LoVo (cell line): ENCODE measurements around the gene TRAF3IP3.

ENCODE experiments used
- DNase-seq: peaks from one replicate; pipeline ENCODE4 v3.0.0-alpha.2; 2016; ENCODE audit warnings: low spot score

The TRAF3IP3 gene

DNA sequence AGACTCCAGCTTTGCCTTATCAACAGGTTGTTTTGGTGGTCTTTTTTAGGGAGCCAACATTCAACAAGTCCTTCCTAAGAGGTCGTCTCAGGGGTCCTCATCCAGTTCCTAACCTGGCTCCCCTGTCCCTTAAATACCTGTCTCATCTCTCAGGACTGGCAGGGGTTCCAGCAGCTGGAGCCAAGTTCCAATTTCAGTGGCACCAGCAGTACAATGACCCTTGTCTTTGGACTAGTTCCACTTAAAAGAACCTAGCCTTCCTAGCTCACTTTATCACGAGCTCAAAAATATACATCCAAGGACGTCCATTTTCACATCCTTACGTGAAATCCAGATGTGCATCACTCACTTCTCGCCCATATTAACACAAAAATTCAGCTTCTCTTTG lies 18.7 kb upstream of the TRAF3IP3 start:
- no peak for DNase-seq

DNA sequence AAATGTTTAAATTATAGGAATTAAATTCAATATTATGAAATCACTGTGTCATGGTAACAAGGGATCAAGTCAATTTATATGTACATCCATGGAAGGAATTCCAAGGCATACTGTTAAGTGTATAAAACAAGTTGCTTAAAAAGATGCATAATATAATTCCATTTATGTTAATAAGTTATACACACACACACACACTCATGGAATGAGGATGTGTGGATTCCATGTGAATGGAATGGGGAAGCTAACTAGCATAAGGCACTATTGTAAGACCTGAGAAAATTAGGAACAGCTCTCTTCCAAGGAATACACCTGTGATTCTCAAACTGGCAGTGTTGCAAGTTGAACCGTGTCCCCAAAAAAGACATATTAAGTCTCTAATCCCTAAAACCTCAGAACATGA lies 17.6 kb upstream of the TRAF3IP3 start:
- DNase-seq: no peak

DNA sequence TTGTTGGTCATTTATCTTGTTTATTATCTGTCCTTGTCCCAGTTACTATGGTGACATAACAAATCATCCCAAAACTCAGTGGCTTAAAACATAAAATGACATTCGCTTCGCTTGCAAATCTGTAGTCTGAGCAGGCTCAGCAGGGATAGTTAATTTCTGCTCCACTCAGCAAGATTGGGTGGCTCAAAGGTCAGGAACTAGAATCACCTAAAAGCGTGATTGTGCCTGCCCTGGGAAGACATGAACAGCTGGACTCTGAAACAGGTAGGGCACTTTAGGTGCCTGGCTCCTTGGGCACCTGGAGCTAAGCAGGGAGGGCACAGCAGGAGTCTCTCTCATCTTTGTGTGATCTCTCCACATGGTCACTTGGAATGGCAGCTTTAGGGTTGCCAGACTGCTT lies 14.7 kb upstream of the TRAF3IP3 start:
- no peak for DNase-seq

DNA sequence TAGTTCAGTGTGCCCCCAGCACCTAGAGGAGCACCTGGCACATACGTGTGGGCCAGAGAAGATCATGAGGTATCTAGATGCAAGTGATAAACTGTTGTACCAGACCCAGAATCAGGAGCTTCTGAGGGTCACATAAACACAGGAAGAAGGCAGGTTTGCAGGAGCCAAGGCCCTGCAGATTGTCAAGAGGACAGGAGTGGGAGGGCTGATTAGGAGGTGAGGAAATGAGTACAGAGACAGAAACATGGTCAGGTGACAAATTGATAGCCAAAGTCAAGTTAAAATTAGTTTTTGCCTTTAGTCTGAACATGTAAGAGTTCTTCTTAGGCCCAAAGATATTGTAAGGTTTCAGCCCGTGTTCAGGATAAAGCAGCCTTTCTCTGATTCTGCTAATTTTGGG lies 14.0 kb upstream of the TRAF3IP3 start:
- no peak for DNase-seq

DNA sequence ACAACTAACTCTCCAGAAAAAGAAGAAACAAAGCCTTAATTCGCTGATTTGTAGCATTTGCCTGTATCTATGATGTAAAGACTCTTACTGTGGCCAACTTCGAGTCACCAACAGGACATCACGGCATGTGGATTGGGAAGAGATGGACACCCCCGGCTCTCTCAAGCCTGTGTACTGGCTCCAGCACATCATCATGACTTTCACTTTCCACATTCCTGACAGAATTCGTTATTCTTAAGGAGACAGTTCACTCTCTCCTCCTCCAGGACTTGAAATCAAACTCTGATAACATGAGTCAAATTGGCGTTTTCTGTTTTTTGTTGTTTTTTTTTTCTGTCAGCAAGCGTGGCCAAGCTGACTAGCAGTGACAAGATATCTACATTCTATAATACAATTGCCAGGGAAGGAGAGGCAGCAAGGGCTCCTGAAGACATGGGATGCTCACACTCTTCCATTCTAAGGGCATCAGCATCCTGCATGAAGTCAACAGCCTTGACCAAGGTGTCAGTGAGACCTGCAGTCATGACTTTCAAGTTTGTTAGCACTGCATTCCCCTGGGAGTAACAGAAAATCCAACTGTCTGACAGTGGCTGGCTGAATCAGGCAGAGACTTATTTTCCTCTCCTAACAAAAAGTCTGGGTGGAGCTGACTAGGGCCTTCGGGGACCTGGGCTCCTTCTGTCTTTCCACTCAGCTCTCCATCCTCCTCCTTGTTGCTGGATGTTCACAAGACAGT lies 13.3 kb upstream of the TRAF3IP3 start:
- DNase-seq: no peak

DNA sequence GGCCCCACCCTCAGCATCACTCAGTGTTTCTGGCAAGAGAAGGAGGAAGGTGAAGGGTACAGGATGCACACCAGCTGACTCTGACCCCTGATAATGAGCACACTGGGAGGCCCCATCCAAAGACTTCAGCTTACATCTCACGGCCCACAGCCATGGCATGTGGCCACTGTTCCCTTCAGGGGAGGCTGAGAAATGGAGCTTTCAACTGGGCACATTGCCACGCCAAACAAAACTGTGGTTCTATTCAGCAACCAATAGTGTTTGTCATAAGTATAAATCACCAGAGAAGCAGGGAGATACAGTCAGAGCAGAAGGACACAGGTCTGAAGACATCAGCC lies 12.7 kb upstream of the TRAF3IP3 start:
- DNase-seq: no peak

DNA sequence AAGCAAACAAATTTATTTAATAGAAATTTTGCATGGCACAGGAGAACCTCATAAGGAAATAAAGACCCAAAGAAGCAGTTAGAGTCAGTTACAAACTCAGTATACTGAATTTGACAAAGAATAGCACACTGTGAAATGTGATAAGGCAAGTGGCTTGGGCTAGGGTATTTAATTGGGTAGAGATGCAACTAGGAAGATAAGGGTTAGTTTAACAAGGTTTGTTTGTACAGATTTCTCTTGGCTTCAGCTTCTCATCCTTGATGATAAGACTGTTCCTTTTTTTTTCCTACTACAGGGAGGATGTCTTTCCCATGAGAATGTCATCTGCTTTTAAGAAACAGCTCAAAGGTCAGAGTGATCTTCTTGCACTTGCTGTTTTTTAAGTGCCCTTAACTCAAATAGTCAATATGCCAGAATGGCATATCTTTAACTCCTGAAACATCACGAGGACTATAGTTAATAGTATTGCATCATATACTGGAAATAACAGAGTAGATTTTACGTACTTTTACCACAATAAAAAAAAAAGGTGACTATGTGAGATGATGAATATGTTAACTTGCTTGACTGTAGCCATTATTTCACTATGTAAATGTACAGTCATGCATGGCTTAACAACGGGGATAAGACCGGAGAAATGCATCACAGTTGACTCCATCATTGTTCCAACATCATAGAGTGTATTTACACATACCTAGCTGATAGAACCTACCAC lies 9.2 kb upstream of the TRAF3IP3 start:
- no peak for DNase-seq

DNA sequence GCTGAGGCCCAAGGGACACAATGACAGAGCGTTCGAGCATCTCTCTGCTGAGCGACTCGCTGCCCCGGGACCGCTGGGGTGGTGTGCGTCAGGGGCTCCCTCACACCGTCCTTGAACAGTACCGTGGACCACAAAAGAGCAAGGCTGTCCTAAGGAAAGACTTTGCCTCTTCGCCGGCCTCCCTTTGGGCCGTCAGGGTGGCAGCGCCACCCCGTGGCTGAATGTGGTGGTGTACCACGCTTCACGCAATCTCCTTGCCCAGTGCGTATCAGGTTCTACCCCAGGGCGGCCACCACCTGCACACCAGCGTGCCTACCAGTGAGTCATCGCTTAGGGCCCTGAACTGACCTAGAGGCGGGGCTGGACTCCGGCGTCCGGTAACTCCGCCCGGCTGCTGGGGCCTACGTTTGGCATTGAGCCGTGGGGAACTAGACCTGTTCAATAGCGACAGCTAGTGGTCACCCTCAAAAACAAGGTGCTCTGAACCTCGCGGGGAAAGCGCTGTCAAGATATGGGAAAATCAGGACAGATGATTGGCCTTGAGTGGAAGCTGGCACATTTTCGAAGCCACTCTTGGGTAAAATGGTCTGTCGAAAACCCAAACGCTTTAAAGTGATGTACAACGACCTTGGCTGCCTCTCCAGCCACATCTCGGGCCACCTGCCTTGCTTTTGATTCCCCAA lies 8.1 kb upstream of the TRAF3IP3 start:
- peak; percentile 97 for DNase-seq

DNA sequence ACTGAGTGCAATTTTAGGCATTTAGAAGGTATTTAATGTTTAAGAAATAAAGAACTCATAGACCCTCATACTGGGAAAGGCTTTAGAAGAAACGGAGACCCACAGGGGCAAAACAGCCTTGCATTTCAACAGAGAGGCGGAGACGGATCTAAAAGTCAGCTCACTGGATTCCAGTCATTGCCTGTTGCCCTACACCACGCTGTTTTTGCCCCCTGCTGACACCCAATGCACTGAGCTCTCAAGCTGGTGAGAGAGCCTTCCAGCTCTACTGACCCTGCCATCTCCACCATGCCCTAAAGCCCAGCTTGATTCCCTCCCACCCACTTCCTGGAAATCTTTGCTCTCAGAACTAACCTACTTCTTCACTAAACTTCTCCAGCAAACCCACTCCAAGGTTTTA lies 7.2 kb upstream of the TRAF3IP3 start:
- no peak for DNase-seq

DNA sequence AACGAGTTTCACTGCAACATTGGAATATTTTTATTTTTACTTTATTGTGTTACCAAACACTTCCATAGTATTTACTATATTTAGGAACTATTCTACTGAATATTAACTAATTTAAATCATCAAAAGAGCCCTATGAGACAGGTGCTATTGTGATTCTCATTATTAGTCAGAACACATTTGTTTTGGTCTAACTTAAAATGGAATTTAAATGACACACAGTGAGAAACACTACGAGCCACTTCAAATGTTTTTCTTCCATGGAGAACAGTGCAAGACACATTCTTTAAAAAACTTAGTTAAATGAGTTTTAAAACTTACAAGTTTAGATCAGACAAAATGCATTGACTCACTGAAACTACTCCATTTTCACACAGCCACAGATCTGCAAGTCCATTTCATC lies 6.6 kb upstream of the TRAF3IP3 start:
- no peak for DNase-seq

DNA sequence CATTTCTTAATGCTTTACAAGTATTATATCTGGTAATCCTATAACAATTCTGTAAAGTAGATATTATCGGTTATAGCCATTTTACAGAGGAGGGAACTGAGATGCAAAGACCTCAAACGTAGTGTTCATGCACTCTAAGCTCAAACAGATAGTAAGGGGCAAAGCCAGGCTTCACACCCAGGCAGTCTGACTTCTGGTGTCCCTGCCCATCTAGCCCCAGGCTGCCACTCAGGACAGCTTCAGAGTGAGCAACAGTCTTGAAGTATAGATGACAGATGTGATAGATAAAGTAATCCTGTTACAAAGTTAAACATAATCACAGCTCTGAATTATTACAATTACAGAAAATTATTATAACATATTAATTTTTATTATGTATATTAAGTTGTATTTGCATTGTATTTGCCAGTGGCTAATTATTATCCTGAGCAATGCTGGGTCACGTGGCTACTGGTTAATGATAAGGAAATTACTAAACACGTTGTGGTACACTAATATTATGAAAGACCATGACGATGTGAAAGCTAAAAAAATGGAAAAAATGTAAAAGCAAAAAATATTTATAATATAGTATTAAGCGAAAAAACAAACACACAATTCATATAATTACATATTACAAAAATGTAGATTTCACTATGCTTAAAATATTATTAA lies 6.1 kb upstream of the TRAF3IP3 start:
- DNase-seq: no peak

DNA sequence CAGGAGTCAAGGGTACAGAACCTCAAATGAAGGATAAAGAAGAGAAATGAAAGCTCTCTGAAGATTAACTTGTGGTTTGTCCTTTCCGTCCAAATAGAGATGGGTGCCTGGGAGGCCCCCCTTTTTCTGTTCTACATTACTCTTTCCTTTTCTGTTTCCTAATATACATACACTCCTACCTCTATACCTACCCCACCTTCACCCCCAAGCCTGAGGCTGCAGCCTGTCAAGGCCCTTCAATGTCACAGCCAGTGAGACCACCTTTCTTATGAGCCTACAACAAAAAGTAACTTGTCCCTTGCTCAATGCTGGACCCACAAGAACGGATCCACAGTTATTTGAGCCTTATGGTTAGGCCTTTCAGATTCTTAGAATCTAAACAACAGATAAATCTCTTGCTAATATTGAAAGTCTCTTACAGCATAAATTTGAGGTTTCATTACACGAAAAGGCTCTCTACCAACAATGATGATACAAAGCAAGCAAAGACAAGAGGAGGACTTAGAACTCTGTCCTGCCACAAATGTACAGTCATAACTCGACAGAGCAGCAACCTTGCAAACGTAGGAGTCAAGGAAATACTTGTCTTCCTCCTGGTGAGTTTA lies 4.1 kb upstream of the TRAF3IP3 start:
- DNase-seq: no peak

DNA sequence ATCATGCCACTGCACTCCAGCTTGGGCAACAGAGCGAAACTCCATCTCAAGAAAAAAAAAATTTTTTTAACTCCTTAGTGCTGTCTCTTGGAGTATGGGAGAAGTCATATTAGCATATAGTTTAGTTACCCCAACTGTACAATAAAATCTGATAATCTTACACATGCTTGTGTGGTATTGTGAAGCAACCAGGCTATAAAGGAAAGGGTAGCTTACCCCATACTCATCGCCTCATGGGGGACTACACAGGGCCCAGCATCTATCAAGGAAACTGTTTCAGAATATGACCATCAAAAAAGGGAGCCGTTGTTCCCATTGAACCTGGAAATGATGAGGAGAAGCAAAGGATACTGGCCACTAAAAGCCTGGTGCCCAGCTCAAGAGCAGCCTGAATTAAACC lies 3.0 kb upstream of the TRAF3IP3 start:
- no peak for DNase-seq

DNA sequence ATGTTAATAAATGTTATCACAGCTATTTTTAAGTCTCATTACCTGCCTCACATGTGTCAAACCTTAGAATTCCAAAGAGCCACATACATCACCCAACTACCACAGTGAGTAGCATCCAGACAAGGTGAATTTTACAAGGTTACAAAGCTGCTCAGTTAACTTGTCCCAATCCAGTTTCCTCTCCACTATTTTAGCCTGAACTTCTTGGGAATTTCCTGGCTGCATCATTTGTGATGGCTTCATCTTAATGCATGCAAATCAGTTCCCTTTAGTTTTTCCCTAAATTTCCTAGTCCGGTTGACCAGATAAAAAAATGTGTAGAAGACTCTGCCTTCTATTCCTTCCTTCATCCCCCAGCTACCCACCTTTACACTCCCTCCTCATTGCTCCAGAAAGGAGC lies 597 bp upstream of the TRAF3IP3 start:
- DNase-seq: no peak

DNA sequence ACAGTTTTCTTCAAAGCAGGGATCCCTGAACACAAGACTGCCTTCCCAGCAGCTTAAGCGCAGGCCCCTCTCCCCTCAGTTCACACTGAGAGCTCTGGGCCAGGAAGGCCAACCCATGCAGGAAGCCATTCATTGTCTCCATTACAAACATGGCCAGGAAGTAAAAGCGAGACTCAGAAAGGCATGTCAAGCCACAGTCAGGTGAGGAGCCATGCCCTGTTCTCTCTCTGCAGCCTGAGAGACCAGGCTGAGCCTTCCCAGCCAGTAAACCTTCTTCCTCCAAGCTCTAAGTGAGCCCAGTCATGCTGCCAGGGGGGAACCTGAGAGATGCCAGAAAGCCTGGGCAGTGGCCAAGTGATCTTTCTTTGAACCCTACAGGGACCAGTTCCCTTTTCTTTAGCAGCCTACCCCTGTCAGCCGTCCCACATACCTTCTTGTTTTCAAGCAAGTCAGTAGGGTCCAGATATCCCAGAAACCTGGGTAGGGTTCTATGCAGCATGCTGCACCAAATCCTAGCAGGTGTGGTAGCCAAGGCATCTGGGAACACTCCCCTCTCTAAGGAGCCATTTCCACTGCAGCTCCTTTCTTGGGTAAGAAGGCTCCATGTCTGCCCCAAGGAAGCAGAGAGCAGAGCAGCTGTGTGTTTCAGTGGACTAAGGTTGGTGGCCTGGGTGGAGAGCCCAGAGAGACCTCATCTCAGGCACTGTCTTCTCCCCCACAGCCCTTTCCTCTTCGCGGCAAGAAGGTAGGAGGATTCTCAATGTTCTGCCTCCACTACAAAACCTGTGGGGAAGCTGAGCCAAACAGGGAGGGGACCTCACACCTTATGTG lies 977 bp downstream of the TRAF3IP3 start:
- DNase-seq: no peak

DNA sequence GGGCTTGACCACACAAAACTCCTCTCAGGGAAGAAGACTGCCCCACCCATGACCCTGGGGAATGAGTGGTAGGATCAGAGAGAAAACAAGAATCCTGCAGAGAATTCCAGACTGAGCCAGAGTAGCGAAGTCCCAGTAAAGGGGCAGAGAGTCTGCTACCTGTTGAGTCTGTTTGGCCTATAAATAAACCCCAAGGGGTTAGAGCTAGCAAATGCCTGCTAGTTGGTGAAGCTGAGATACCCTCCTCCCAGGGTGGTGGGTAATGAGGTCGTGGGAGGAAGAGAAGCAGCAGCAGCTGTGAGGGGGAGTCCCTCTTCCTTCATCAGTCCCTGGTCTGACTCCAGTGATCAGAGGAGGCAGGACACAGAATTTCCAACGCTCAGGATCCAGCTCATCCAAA lies 2.5 kb downstream of the TRAF3IP3 start:
- no peak for DNase-seq

DNA sequence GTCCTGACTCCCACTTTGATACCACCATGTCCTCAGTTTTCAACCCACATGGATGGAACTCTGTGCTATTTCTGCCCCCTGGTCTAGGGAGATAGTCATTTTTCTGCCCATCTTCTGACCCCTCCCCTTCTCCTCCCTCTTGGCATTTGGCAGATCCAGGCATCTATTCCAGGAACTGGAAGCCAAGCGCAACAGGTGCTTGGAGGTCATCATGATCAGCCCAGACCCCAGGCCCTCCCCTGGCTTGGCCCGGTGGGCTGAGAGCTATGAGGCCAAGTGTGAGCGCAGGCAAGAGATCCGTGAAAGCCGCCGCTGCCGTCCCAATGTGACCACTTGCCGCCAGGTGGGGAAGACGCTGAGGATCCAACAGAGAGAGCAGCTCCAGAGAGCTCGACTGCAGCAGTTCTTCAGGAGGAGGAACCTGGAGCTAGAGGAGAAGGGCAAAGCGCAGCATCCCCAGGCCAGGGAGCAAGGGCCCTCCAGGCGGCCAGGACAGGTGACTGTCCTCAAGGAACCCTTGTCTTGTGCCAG lies 4.0 kb downstream of the TRAF3IP3 start:
- no peak for DNase-seq

DNA sequence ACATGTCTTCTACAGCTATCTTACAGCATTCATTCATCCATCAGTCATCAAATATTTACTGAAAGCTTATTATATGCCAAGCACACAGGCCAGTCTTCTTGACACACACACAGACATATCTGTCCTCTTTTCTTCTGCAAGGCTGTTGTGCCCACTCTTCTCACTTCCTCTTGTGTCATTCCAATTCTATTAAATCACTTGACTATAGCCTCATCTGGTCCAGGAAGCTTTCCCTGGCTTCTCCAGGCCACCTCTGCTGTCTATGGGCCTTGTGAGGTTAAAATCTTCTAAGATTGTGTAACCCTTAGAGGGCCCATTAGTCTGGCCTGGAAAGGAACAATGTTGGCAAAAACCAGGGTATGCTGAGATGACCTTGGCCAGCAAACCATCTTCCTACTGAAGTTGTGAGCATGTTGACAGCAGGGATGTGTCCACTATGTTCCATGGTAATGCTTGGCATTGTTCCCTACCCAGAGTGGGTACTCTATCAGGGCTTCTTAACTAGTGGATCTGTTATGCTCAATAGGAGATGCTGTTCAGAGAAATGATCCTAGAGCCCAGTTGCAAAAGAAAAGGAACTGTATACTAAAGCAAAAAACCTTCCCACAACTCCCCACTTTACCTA lies 5.3 kb downstream of the TRAF3IP3 start:
- DNase-seq: no peak

DNA sequence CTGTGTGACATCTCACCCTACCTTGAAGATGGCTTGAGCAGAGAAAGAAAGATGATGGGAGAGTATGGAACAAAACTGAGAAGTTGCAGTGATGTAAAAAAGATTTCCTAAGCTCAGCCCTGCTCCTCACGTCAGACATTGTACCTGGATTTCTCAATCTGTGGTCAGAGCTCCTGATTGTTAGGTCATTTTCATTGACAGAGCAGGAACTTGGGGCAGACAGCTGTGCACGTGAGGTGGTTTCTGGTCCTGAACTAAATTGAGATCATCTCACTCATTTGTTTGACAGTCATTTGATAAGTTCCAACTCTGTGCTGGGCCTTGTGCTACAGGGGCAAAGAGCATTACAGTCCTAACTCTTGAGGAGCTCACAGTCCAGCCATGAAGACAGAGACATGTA lies 10.2 kb downstream of the TRAF3IP3 start:
- no peak for DNase-seq

DNA sequence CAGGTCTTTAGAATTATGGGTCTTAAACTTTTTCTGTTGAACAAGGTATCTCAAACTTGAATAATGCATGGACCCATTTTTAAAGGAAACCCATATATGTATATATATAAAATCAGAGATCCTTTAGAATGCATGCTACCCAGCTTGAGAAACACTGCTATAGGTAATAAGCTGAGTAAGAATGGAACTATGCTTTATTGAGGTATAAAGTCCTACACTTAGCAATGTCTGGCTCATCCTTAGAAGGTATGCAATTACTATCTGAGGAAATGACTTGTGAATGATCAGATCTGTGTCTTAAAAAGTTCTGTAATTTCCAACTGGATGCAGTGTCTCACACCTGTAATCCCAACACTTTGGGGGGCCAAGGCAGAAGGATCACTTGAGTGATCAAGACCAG lies 11.2 kb downstream of the TRAF3IP3 start:
- DNase-seq: no peak

DNA sequence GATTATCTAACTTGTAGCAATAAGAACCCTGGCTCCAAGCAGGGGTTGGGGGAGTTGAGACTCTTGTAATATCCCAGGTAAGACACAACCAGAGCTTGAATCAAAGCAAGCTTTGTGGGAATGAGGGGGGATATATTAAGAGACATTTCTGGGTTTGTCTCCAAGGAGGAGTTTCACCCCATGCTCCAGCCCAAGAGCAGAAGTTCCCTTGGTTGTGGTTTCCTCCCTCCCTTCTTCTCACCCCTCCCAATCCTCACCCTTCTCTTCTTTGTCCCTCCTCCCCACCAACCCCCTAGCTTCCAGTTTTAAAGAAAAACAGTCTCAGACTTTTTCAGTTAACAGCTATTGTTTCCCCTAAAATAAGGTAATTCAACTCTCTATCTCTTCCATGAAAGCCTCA lies 11.9 kb downstream of the TRAF3IP3 start:
- DNase-seq: no peak
